ENCODE measurements around the gene BRD3OS.
"Not testable (repeated sequence)": the region's sequence is repeated elsewhere in the genome, so short reads cannot be mapped to it uniquely, and the experiment has no call there.

The BRD3OS gene

DNA sequence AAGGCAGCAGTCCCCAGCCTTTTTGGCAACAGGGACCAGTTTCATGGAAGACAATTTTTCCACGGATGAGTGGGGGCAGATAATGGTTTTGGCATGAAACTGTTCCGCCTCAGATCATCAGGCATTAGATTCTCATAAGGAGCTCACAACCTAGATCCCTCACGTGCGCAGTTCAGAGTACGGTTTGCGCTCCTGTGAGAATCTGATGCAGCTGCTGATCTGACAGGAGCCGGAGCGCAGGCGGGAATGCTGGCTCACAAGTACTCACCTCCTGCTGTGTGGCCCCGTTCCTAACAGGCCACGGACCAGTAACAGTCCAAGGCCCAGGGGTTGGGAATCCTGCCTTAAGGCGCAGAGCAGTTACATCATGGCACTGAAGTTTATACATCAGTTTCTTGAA lies 45.9 kb downstream of the BRD3OS start:
- POLR2A ChIA-PET, result interaction anchor here (0.9 kb wide), 1 partner anchor 65 kb away, joined by 3 read pairs; the partner anchor contains the start of gene WDR5
- TF ChIP-seq FOXM1 (IDR thresholded peaks at IDR 0.05; ENCODE audit: borderline replicate concordance) (no peak), SUZ12 (IDR thresholded peaks at IDR 0.05) (no peak), SP1 (IDR thresholded peaks at IDR 0.05) (no peak), HDGF (IDR thresholded peaks at IDR 0.05; ENCODE audit: borderline replicate concordance) (no peak), NFRKB (IDR thresholded peaks at IDR 0.05) (no peak), CTBP1 (IDR thresholded peaks at IDR 0.05; ENCODE audit: borderline replicate concordance) (no peak), BHLHE40 (IDR thresholded peaks at IDR 0.05; ENCODE audit: borderline replicate concordance) (no peak), ELF4 (IDR thresholded peaks at IDR 0.05) (no peak), L3MBTL2 (conservative IDR thresholded peaks at IDR 0.05) (no peak), ARNT (IDR thresholded peaks at IDR 0.05) (no peak), FOXK2 (IDR thresholded peaks at IDR 0.05) (no peak), ZNF384 (IDR thresholded peaks at IDR 0.05) (no peak), TARDBP (IDR thresholded peaks at IDR 0.05) (no peak), LEF1 (IDR thresholded peaks at IDR 0.05; ENCODE audit: borderline replicate concordance) (no peak), FOXA1 (IDR thresholded peaks at IDR 0.05) (no peak)
- TF ChIP-seq, protein P1, sequence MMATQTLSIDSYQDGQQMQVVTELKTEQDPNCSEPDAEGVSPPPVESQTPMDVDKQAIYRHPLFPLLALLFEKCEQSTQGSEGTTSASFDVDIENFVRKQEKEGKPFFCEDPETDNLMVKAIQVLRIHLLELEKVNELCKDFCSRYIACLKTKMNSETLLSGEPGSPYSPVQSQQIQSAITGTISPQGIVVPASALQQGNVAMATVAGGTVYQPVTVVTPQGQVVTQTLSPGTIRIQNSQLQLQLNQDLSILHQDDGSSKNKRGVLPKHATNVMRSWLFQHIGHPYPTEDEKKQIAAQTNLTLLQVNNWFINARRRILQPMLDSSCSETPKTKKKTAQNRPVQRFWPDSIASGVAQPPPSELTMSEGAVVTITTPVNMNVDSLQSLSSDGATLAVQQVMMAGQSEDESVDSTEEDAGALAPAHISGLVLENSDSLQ (IDR thresholded peaks at IDR 0.05), result no peak
- CTCF ChIA-PET, result no interaction called here
- no peak for DNase-seq (ENCODE audit: extremely low spot score)

DNA sequence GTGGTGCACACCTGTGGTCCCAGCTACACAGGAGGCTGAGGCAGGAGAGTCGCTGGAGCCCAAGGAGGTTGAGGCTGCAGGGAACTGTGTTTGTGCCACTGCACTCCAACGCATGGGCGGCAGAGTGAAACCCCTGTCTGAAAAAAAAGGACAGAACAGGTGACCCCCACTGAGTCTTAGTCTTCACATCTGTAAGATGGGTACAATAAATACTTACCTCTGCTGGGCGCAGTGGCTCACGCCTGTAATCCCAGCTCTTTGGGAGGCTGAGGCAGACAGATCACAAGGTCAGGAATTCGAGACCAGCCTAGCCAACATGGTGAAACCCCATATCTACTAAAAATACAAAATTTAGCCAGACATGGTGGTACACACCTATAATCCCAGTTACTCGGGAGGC lies 47.4 kb downstream of the BRD3OS start:
- DNase-seq (ENCODE audit: extremely low spot score); POLR2A ChIA-PET: not testable (repeated sequence)
- CTCF ChIA-PET, result interaction anchor here (0.6 kb wide), 1 partner anchor 26 kb away, joined by 3 read pairs; no protein-coding TSS in a partner anchor

GRCh38 chr9:134073500-134073899 lies 48.2 kb downstream of the BRD3OS start:
- TF ChIP-seq LEF1 (IDR thresholded peaks at IDR 0.05; ENCODE audit: borderline replicate concordance) (no peak), BHLHE40 (IDR thresholded peaks at IDR 0.05; ENCODE audit: borderline replicate concordance) (no peak), HDGF (IDR thresholded peaks at IDR 0.05; ENCODE audit: borderline replicate concordance) (no peak), FOXK2 (IDR thresholded peaks at IDR 0.05) (no peak)
- POLR2A ChIA-PET, result no interaction called here
- no peak for DNase-seq (ENCODE audit: extremely low spot score)
- CTCF ChIA-PET, result no interaction called here

- POLR2A ChIA-PET; DNase-seq (ENCODE audit: extremely low spot score); CTCF ChIA-PET: not testable (repeated sequence)
These were observed 50.4 kb downstream of the BRD3OS start for GRCh38 chr9:134075689-134076088.

DNA sequence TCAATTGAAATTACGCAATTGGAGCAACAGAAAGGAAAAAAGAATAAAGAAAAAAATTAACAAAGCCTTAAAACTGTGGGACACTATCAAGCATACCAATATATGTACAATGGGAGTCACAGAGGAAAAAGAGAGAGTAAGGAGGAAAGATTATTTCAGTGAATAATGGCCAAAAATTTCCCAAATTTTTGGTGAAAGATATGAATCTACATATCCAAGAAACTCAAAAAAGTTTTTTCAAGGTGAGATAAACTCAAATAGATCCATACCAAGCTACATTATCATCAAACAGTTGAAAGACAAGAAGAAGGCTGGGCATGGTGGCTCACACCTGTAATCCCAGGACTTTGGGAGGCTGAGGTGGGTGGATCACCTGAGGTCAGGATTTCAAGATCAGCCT lies 51.4 kb downstream of the BRD3OS start:
- ChIA-PET POLR2A (no interaction called here), CTCF (no interaction called here)
- TF ChIP-seq LEF1 (IDR thresholded peaks at IDR 0.05; ENCODE audit: borderline replicate concordance), result no peak
- no peak for TF ChIP-seq BHLHE40 (IDR thresholded peaks at IDR 0.05; ENCODE audit: borderline replicate concordance)
- TF ChIP-seq FOXK2 (IDR thresholded peaks at IDR 0.05), result no peak
- TF ChIP-seq SUZ12 (IDR thresholded peaks at IDR 0.05), result no peak
- TF ChIP-seq ZNF384 (IDR thresholded peaks at IDR 0.05), result no peak
- no peak for TF ChIP-seq ELF4 (IDR thresholded peaks at IDR 0.05)
- no peak for TF ChIP-seq HDGF (IDR thresholded peaks at IDR 0.05; ENCODE audit: borderline replicate concordance)
- TF ChIP-seq, protein P1 (IDR thresholded peaks at IDR 0.05), result no peak
- TF ChIP-seq CTBP1 (IDR thresholded peaks at IDR 0.05; ENCODE audit: borderline replicate concordance), result no peak
- TF ChIP-seq NFRKB (IDR thresholded peaks at IDR 0.05), result no peak
- no peak for DNase-seq (ENCODE audit: extremely low spot score)
